SK-N-SH (cell line): ENCODE measurements around the gene CPPED1.

Source experiments
- CTCF ChIP-seq: fragments of 200-600 bp; sonication (generic); IDR thresholded peaks from 2 replicates; pipeline ENCODE4 v1.6.1; 2017; ENCODE audit warnings: antibody characterized with exemption, mild to moderate bottlenecking, moderate library complexity
- GABPA ChIP-seq: IDR thresholded peaks from 2 replicates; pipeline ENCODE4 v1.4.0; 2012; ENCODE audit warnings: low read depth, mild to moderate bottlenecking
- RCOR1 ChIP-seq: fragments of 150-350 bp; IDR thresholded peaks from 2 replicates; pipeline ENCODE4 v1.6.1; 2017; ENCODE audit warnings: antibody characterized with exemption, low read length
- REST ChIP-seq: IDR thresholded peaks from 2 replicates; pipeline ENCODE4 v1.6.1; 2012; ENCODE audit warnings: mild to moderate bottlenecking, low read depth, low read length, moderate library complexity
- TEAD4 ChIP-seq: IDR thresholded peaks from 2 replicates; pipeline ENCODE4 v1.4.0; 2012; ENCODE audit warnings: mild to moderate bottlenecking, borderline replicate concordance; ENCODE audit not compliant: insufficient read depth
- YY1 ChIP-seq: IDR thresholded peaks from 2 replicates; pipeline ENCODE4 v1.4.0; 2012; ENCODE audit warnings: low read depth, mild to moderate bottlenecking

- no peak for TF ChIP-seq CTCF
- no peak for TF ChIP-seq YY1
- peak; percentile 96 for TF ChIP-seq RCOR1
- no peak for TF ChIP-seq GABPA
- peak; percentile 41; the same call in 1 of the 2 replicates for TF ChIP-seq TEAD4
- no peak for TF ChIP-seq REST
Measured at GRCh38 chr16:12763517-12763916, 40.2 kb downstream of the CPPED1 start.
